Measurements from ENCODE around the gene MYO3B. TPM values are rescaled to one million over a fixed set of nuclear protein-coding genes. Genes with fewer than 3 reads are reported as not detected.

Gene MYO3B
- polyA plus RNA-seq, 1 of the 3 experiments (the other 2 are of a cell fraction) = not detected

DNA sequence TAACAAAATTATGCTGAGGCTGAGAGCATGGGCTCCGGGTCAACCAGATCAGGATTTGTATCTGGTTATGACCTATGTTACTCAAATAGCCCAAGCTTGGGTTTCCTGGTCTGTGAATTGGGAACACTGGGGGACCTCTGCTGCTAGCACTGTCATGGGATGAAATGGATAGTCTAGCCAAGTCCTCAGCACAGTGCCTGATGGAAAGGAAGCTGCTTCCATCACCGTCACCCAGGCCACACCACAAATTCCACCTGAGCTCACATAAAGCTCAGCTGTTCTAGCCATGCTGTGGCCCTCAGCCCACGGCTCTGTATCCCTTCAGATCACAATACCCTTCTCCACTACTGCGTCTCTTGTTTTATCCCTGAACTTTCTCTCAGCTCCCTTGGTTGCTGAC lies 357.6 kb downstream of the MYO3B start (continued):
- no peak for TF ChIP-seq ZBTB33 (IDR thresholded peaks at IDR 0.05; ENCODE audit: borderline replicate concordance, low read depth)
- no peak for TF ChIP-seq USF2 (IDR thresholded peaks at IDR 0.05; ENCODE audit: borderline replicate concordance, low read depth, low read length)
- TF ChIP-seq NRF1 (IDR thresholded peaks at IDR 0.05; ENCODE audit: low read depth, low read length) = no peak
- no peak for TF ChIP-seq MAX (IDR thresholded peaks at IDR 0.05; ENCODE audit: low read depth)
- TF ChIP-seq, protein P1, sequence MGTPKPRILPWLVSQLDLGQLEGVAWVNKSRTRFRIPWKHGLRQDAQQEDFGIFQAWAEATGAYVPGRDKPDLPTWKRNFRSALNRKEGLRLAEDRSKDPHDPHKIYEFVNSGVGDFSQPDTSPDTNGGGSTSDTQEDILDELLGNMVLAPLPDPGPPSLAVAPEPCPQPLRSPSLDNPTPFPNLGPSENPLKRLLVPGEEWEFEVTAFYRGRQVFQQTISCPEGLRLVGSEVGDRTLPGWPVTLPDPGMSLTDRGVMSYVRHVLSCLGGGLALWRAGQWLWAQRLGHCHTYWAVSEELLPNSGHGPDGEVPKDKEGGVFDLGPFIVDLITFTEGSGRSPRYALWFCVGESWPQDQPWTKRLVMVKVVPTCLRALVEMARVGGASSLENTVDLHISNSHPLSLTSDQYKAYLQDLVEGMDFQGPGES (IDR thresholded peaks at IDR 0.05; ENCODE audit: low read depth, low read length) = no peak
- no peak for TF ChIP-seq GATA2 (CRISPR knock-in tag; IDR thresholded peaks at IDR 0.05)

DNA sequence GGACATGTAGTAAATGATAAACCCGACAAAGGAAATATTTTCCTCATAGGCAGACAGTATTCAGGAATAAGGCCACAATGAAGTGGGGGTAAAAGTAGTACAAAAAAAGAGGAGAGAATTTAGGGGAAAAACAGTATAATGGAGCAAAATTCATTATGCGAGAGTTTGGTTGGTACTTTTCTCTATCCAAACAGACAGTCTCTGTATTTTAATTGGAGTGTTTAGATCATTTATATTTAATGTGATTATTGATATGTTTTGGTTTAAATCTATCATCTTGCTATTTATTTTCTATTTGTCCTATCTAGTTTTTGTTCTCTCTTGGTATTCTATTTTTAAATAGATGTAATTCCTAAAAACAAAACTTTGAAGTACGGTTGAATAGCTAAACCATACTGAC lies 366.9 kb downstream of the MYO3B start:
- Histone ChIP-seq H3K27me3 (ENCODE audit: insufficient read depth) (no peaks in the 10 kb centered on the region; the same call in 1 of the 2 replicates), H3K36me3 (replicated peaks in 1 of 2; ENCODE audit: control insufficient read depth in 1 of 2, insufficient read depth in 2 of 2, low read length in 1 of 2) (no peaks in the 10 kb centered on the region), H3K4me2 (no peak overlapping the region), H3K79me2 (ENCODE audit: insufficient read depth) (no peaks in the 10 kb centered on the region), H3F3A (replicated peaks; ENCODE audit: insufficient read depth) (no peaks in the 10 kb centered on the region), H2AFZ (ENCODE audit: low read depth) (no peak overlapping the region), H3K4me1 (ENCODE audit: control insufficient read depth in 1 of 2, insufficient read depth in 2 of 2, low read depth in 1 of 2, low read length in 1 of 2) (no peaks in the 10 kb centered on the region), H3K9me3 (no peaks in the 10 kb centered on the region), H3K4me3 (ENCODE audit: low read depth in 2 of 2, low read length in 1 of 2) (no peak overlapping the region), H3K9ac (no peak overlapping the region), H4K20me1 (ENCODE audit: insufficient read depth) (no peaks in the 10 kb centered on the region), H3K9me2 (no peaks in the 10 kb centered on the region), H3K27ac (ENCODE audit: low read depth in 2 of 2, low read length in 1 of 2) (no peak overlapping the region)
- CTCF ChIA-PET = no interaction called here
- DNase-seq = no peak
- 52% methylated on average over 3 of the region's 3 CpGs for WGBS (ENCODE audit: low lambda C conversion rate)
- TF ChIP-seq EZH2phosphoT487 (IDR thresholded peaks at IDR 0.05; ENCODE audit: borderline replicate concordance, low read depth) (no peak), GATA2 (CRISPR knock-in tag; IDR thresholded peaks at IDR 0.05) (no peak)
- POLR2A ChIA-PET = no interaction called here

DNA sequence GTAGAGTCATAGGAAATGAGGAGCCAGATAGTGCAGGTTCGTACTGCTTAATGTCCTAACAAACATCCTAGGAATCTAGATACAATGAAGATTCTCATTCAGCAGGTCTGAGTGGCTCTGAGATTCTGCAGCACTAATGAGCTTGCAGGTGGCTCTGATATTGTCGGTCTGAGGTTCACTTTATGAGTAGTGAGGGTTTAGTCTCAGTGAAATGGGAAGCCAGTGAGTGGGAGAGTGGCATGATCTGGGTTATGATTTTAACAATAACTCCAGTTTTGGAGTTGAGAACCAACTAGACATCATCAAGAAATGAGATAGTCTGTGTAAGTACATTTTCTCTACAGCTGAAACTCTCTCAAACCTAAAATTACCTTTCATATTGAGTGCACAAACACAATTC lies 370.4 kb downstream of the MYO3B start:
- DNase-seq = no peak
- Histone ChIP-seq H3K79me2 (ENCODE audit: insufficient read depth) (no peaks in the 10 kb centered on the region), H3K27ac (ENCODE audit: low read depth in 2 of 2, low read length in 1 of 2) (no peak overlapping the region), H3K4me2 (no peak overlapping the region), H4K20me1 (ENCODE audit: insufficient read depth) (no peaks in the 10 kb centered on the region), H3F3A (replicated peaks; ENCODE audit: insufficient read depth) (no peaks in the 10 kb centered on the region), H3K27me3 (ENCODE audit: insufficient read depth) (no peaks in the 10 kb centered on the region), H3K4me1 (ENCODE audit: control insufficient read depth in 1 of 2, insufficient read depth in 2 of 2, low read depth in 1 of 2, low read length in 1 of 2) (no peaks in the 10 kb centered on the region), H3K36me3 (replicated peaks in 1 of 2; ENCODE audit: control insufficient read depth in 1 of 2, insufficient read depth in 2 of 2, low read length in 1 of 2) (no peaks in the 10 kb centered on the region), H3K9me3 (no peaks in the 10 kb centered on the region), H3K4me3 (ENCODE audit: low read depth in 2 of 2, low read length in 1 of 2) (no peak overlapping the region), H2AFZ (ENCODE audit: low read depth) (no peak overlapping the region), H3K9ac (no peak overlapping the region), H3K9me2 (no peaks in the 10 kb centered on the region)
- ChIA-PET CTCF (no interaction called here), POLR2A (no interaction called here)
- WGBS (ENCODE audit: low lambda C conversion rate) = 25% methylated on average over 2 of the region's 2 CpGs
- TF ChIP-seq JUND (IDR thresholded peaks at IDR 0.05) = no peak
- TF ChIP-seq SMC3 (IDR thresholded peaks at IDR 0.05; ENCODE audit: low read depth, low read length) = no peak
- no peak for TF ChIP-seq MAX (IDR thresholded peaks at IDR 0.05; ENCODE audit: low read depth)
- no peak for TF ChIP-seq GATA2 (CRISPR knock-in tag; IDR thresholded peaks at IDR 0.05)
- no peak for TF ChIP-seq FOSL2 (IDR thresholded peaks at IDR 0.05; ENCODE audit: borderline replicate concordance, low read depth)
- no peak for TF ChIP-seq SIN3A (IDR thresholded peaks at IDR 0.05; ENCODE audit: borderline replicate concordance, low read depth, low read length)
- no peak for TF ChIP-seq USF2 (IDR thresholded peaks at IDR 0.05; ENCODE audit: borderline replicate concordance, low read depth, low read length)
- TF ChIP-seq TAF1 (IDR thresholded peaks at IDR 0.05; ENCODE audit: borderline replicate concordance, low read depth, low read length) = no peak
- no peak for TF ChIP-seq RCOR1 (IDR thresholded peaks at IDR 0.05; ENCODE audit: low read length)
- no peak for TF ChIP-seq ZBTB33 (IDR thresholded peaks at IDR 0.05; ENCODE audit: borderline replicate concordance, low read depth)
- no peak for TF ChIP-seq GABPA (IDR thresholded peaks at IDR 0.05; ENCODE audit: low read depth)
- TF ChIP-seq FOXJ3 (CRISPR knock-in tag; IDR thresholded peaks at IDR 0.05) = no peak
- TF ChIP-seq PBX3 (IDR thresholded peaks at IDR 0.05) = no peak

Data from SK-N-SH (cell line).